Right ventricle myocardium inferior (tissue), 1 donor: Measurements from ENCODE around the gene FRRS1. TPM values are rescaled to one million over a fixed set of nuclear protein-coding genes. Genes with fewer than 3 reads are reported as not detected.

Experiments used
- ATAC-seq: fragments of 200-7000 bp; cut with Tn5 transposase; one replicate; pipeline ENCODE4 v1.9.1; 2020; ENCODE audit warnings: mild to moderate bottlenecking, moderate library complexity
- DNase-seq: peaks from one replicate; pipeline ENCODE4 v3.0.0; 2021; ENCODE audit errors: missing footprints
- intact Hi-C: fragments of 100-400 bp; cut with DNase I; formaldehyde crosslinking; loops from one replicate; pipeline ENCODE4 v1.11.0; 2022
- total RNA-seq: library from RNA; stranded (reverse); fragmentation: NEBNext Ultra II Directional; extraction: Animal tissue kit (Norgen Biotek cat#: 25700); gene quantifications from one replicate; pipeline ENCODE4 v1.2.1, GENCODE V29; 2021
- donor health status: DM: no; HTN: yes; CAD: no; lungs with severe emphysema.

Gene FRRS1
- total RNA-seq, 1 donor from 2014 or later: 2.8 TPM

GRCh38 chr1:99702221-99702620 lies 64.2 kb downstream of the FRRS1 start:
- intact Hi-C loops: no loop called here
- no peak for DNase-seq
- ATAC-seq: no peak

DNA sequence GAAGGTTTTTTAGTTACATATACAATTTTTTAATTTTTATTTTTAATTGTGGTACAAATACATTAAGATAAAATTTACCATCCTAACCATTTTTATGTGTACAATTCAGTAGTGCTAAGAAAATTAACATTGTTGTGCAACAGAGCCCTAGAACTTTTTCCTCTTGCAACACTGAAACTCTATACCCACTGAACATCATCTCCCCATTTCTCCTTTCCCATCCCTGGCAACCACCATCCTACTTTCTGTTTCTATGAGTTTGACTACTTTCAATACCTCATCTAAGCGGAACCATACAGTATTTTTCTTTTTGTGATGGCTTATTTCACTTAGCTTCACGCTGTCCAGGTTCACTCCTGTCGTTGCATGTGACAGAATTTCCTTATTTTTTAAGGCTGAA lies 66.4 kb downstream of the FRRS1 start:
- ATAC-seq: no peak
- no peak for DNase-seq
- intact Hi-C loops: no loop called here

- ATAC-seq: no peak
- DNase-seq: no peak
- intact Hi-C loops: no loop called here
Observed at GRCh38 chr1:99697580-99697979, 68.9 kb downstream of the FRRS1 start.

DNA sequence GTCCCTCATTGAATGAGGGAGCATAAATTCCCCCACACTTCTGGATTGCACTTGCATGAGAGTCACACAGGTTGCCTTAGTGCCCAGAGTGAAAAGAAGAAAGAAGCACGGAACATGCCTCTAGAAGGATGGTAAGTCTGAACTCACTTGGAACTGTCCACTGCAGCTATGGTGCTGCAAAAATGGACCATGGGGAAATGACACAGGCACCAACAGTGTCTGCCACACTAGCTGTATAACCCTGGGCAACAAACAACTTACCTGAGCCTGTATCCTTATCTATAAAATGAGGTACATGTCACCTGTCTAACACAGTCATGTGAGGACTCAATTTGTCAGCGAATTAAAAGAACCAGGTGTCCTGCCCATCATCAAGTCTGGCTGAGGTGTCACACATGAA lies 69.8 kb downstream of the FRRS1 start:
- intact Hi-C loops: no loop called here
- no peak for ATAC-seq
- no peak for DNase-seq

GRCh38 chr1:99691175-99691574 lies 75.3 kb downstream of the FRRS1 start:
- DNase-seq: no peak
- intact Hi-C loops: no loop called here
- peak; percentile 21 for ATAC-seq

GRCh38 chr1:99685516-99686180 lies 80.8 kb downstream of the FRRS1 start:
- DNase-seq: peak; percentile 70
- intact Hi-C loops: loop anchor here (5.0 kb wide), 2 partner anchors 138 to 153 kb away; no protein-coding TSS in a partner anchor
- ATAC-seq: peak; percentile 89

DNA sequence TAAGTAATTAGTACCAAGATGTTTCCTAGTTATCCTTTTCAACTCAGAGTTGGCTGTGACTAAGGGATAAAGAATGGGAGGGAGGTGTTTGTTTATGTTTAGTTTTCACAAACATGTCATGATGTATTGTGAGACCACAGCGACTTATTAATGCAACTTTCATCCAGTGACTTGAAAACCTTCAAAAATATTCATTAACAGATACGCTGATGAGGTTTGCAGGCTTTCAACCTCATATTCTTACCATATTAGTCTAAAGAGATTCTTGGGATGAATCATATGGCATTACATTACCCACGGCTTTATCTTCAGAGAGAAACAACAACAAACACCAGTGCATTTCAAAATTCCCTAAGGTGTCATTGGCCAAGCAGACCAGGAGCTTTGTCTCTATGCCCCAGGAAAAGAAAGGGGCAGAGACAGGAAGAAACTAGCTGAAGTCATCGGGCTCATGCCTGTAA lies 84.1 kb downstream of the FRRS1 start:
- intact Hi-C loops: no loop called here
- ATAC-seq (no peak), DNase-seq (no peak)

GRCh38 chr1:99681583-99681982 lies 84.9 kb downstream of the FRRS1 start:
- intact Hi-C loops: no loop called here
- ATAC-seq: no peak

GRCh38 chr1:99680270-99680669 lies 86.2 kb downstream of the FRRS1 start:
- DNase-seq (no peak), ATAC-seq (no peak)
- intact Hi-C loops: no loop called here

More at GRCh38 chr1:99681583-99681982, 84.9 kb downstream of the FRRS1 start:
- DNase-seq: peak; percentile 59

- DNase-seq (no peak), ATAC-seq (peak; percentile 66)
- intact Hi-C loops: loop anchor here (2.0 kb wide), 1 partner anchor 31 kb away; the partner anchor contains the start of gene PALMD
Observed at GRCh38 chr1:99677416-99677815, 89.0 kb downstream of the FRRS1 start.

GRCh38 chr1:99676876-99677275 lies 89.6 kb downstream of the FRRS1 start:
- no peak for ATAC-seq
- no peak for DNase-seq
- intact Hi-C loops: loop anchor here (2.0 kb wide), 1 partner anchor 30 kb away; the partner anchor contains the start of gene PALMD

GRCh38 chr1:99675994-99676393 lies 90.4 kb downstream of the FRRS1 start:
- DNase-seq (no peak), ATAC-seq (no peak)
- intact Hi-C loops: loop anchor here (2.0 kb wide), 1 partner anchor 29 kb away; the partner anchor contains the start of gene PALMD

- ATAC-seq (no peak), DNase-seq (no peak)
- intact Hi-C loops: no loop called here
Observed at GRCh38 chr1:99675292-99675691, 91.1 kb downstream of the FRRS1 start.

- intact Hi-C loops: no loop called here
- ATAC-seq (no peak), DNase-seq (no peak)
Observed at GRCh38 chr1:99674115-99675064, 92.0 kb downstream of the FRRS1 start.

GRCh38 chr1:99673315-99673714 lies 93.1 kb downstream of the FRRS1 start:
- DNase-seq (no peak), ATAC-seq (no peak)
- intact Hi-C loops: no loop called here

DNA sequence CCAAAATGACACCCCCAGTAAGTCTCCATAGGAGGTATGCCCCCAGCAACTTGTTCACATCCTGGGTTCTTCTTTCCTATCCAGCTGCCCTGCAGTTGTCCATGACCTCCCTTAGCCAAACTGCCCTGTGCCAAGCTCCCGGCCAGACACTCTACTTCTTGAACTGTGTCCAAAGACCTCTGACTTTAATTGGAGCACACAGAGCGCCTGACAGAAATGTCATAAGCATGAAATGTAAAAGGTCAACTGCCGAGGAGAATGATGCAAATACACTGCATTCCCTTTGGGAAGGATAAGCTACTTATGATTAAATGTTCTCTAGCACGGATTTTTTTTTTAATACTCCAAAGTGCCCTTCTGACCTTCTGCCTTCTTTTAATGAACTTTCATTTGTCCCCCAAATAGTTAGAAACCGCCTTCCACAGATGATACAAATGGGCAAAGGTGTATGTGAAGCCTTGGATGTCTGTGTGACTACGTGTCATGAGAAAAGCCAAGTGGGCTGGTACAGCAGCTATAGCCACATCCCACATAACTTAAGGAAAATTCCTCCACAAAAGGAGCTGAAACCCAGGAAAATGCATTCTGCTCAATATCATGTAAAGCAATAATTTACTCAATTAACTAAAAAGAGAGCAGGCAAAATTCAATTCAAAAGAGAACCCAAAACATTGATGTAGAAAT lies 93.8 kb downstream of the FRRS1 start:
- intact Hi-C loops: no loop called here
- peak; percentile 86 for ATAC-seq
- peak; percentile 57 for DNase-seq

- intact Hi-C loops: no loop called here
- ATAC-seq (no peak), DNase-seq (no peak)
Observed at GRCh38 chr1:99672038-99672437, 94.4 kb downstream of the FRRS1 start.

GRCh38 chr1:99670583-99670982 lies 95.9 kb downstream of the FRRS1 start:
- intact Hi-C loops: no loop called here
- no peak for ATAC-seq

DNA sequence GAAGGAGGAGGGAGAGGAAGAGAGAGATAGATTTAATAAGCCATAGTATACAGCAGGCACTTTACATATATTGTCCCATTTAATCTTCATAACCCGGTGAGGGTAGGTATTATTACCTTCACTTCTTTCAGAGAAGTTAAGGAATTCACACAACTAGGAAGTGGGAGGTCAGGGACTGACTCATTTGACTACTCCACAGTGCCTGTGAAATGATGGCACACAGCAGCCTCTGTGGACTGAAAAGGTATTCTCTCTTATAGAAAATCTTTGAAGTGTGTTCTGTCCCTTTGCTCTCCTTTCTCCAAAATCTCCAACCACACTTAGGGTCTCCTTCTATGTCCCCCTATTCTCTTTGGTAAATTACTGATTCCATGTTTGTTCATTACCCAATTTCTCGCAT lies 96.6 kb downstream of the FRRS1 start:
- DNase-seq (no peak), ATAC-seq (no peak)
- intact Hi-C loops: no loop called here

More at GRCh38 chr1:99670583-99670982, 95.9 kb downstream of the FRRS1 start:
- DNase-seq: no peak
